Activated T-cell treated with anti-CD3 and anti-CD28 coated beads, Interleukin-2, amount 50 U/mL, for 24 hours (primary cell): ENCODE measurements around the gene CEMP1.
"Not testable (repeated sequence)": the region's sequence is repeated elsewhere in the genome, so short reads cannot be mapped to it uniquely, and the experiment has no call there.

Experiments
- DNase-seq: peaks from one replicate; pipeline ENCODE4 v3.0.0-alpha.2; 2020
- H3K27ac Mint-ChIP-seq: 2 replicates; pipeline ENCODE4 v1.8.0; 2020; ENCODE audit warnings: mild to moderate bottlenecking, mixed read lengths
- H3K27me3 Mint-ChIP-seq: 2 replicates; pipeline ENCODE4 v1.8.0; 2020; ENCODE audit warnings: mixed read lengths
- H3K36me3 Mint-ChIP-seq: 2 replicates; pipeline ENCODE4 v1.8.0; 2020; ENCODE audit warnings: low read depth, mixed read lengths
- H3K4me1 Mint-ChIP-seq: 2 replicates; pipeline ENCODE4 v1.8.0; 2020; ENCODE audit warnings: low read depth, mixed read lengths
- H3K4me3 Mint-ChIP-seq: 2 replicates; pipeline ENCODE4 v1.8.0; 2020; ENCODE audit warnings: mild to moderate bottlenecking, moderate library complexity, mixed read lengths
- H3K9me3 Mint-ChIP-seq: 2 replicates; pipeline ENCODE4 v1.8.0; 2020; ENCODE audit warnings: mixed read lengths

Gene CEMP1

DNA sequence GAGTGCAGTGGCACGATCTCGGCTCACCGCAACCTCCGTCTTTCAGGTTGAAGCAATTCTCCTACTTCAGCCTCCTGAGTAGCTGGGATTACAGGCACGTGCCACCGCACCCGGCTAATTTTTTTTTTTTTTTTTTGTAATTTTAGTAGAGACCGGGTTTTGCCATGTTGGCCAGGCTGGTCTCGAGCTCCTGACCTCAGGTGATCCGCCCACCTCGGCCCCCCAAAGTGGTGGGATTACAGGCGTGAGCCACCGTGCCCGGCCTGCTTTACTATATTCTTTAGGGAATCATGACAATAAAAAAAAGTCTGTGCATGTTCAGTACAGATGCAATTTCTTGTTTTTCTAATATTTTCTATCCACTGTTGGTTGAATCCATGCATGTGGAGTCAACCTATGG, 12.6 kb upstream of the CEMP1 start:
- not testable (repeated sequence) for H3K4me3 Mint-ChIP-seq, H3K27me3 Mint-ChIP-seq, H3K27ac Mint-ChIP-seq, DNase-seq, H3K9me3 Mint-ChIP-seq
- H3K4me1 Mint-ChIP-seq: peaks cover 43% of the 10 kb centered on the region
- peaks cover 39% of the 10 kb centered on the region for H3K36me3 Mint-ChIP-seq

- peaks cover 41% of the 10 kb centered on the region for H3K36me3 Mint-ChIP-seq
- not testable (repeated sequence) for DNase-seq, H3K27me3 Mint-ChIP-seq, H3K9me3 Mint-ChIP-seq
- peaks cover 49% of the 10 kb centered on the region for H3K4me1 Mint-ChIP-seq
- peak overlapping the region; percentile 79 for H3K27ac Mint-ChIP-seq
- H3K4me3 Mint-ChIP-seq: peak overlapping the region; percentile 11
Observed at GRCh38 chr16:2541409-2541808, 10.2 kb upstream of the CEMP1 start.

DNA sequence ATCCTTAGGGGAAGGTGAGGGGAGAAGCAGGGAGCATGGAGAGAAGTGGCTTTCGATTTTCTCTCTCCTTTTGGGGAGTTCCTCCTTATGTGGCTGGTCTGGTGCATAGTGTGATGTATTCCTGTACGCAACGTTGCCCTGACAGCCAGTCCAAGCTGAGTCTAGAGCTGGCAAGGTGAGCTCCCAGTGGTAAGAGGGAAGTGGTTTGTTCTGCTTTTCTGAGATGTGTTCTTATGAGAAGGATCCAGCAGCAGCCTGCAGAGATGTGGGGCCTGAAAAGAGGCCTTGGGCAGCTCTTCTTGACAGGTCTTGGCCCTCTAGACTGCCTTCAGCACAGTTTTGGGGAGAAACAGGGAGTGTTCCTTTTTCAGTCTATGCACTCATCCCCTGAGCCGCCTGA, 9.7 kb upstream of the CEMP1 start:
- Mint-ChIP-seq H3K27ac (peak overlapping the region; percentile 79), H3K4me3 (peak overlapping the region; percentile 11), H3K36me3 (peaks cover 41% of the 10 kb centered on the region), H3K4me1 (peaks cover 48% of the 10 kb centered on the region)
- H3K27me3 Mint-ChIP-seq, H3K9me3 Mint-ChIP-seq, DNase-seq: not testable (repeated sequence)

GRCh38 chr16:2539845-2540458, 8.7 kb upstream of the CEMP1 start:
- peaks cover 35% of the 10 kb centered on the region for H3K36me3 Mint-ChIP-seq
- not testable (repeated sequence) for H3K27me3 Mint-ChIP-seq, DNase-seq, H3K9me3 Mint-ChIP-seq
- H3K4me3 Mint-ChIP-seq: peak overlapping the region; percentile 82
- peak overlapping the region; percentile 79 for H3K27ac Mint-ChIP-seq
- peaks cover 45% of the 10 kb centered on the region for H3K4me1 Mint-ChIP-seq

- Mint-ChIP-seq H3K4me1 (peaks cover 45% of the 10 kb centered on the region), H3K27ac (peak overlapping the region; percentile 79), H3K4me3 (peak overlapping the region; percentile 82), H3K36me3 (peaks cover 31% of the 10 kb centered on the region)
- not testable (repeated sequence) for H3K9me3 Mint-ChIP-seq, H3K27me3 Mint-ChIP-seq, DNase-seq
Observed at GRCh38 chr16:2539192-2539844, 8.1 kb upstream of the CEMP1 start.

- no peaks in the 10 kb centered on the region for H3K9me3 Mint-ChIP-seq
- H3K27me3 Mint-ChIP-seq: no peaks in the 10 kb centered on the region
- H3K4me3 Mint-ChIP-seq: peak within 1 kb of the TSS; percentile 84
- peak; percentile 95 for DNase-seq
- H3K27ac Mint-ChIP-seq: peak within 1 kb of the TSS; percentile 95
- H3K4me1 Mint-ChIP-seq: peaks cover 50% of the 10 kb centered on the region
- H3K36me3 Mint-ChIP-seq: peaks cover 27% of the 10 kb centered on the region
Observed at GRCh38 chr16:2537451-2538379, 6.5 kb upstream of the CEMP1 start, which contains the start of gene PDPK1. Gene PDPK1, plus strand, starts transcription at chr16:2538021. Its CDS starts 92 bp downstream, at chr16:2538113.

DNA sequence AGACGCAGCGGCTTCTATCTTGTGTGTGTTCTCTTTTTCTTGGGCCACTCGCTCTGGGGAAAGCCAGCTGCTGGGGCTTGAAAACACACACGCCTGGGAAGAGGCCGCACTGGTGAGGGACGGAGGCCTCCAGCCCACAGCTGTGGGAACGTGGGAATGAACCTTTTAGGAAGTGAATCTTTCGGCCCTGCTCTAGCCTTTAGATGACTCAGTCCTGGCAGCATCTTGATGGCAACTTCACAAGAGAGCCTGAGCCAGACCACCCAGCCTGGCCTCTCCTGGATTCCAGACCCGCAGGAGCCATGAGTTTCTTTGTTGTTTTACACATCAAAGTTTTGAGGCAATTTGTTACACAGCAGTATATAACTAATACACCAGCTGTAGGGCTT, 4.4 kb upstream of the CEMP1 start:
- H3K4me1 Mint-ChIP-seq: peaks cover 49% of the 10 kb centered on the region
- DNase-seq: peak; percentile 19
- H3K27me3 Mint-ChIP-seq: no peaks in the 10 kb centered on the region
- no peaks in the 10 kb centered on the region for H3K9me3 Mint-ChIP-seq
- no peak overlapping the region for H3K4me3 Mint-ChIP-seq
- no peak overlapping the region for H3K27ac Mint-ChIP-seq
- peaks cover 19% of the 10 kb centered on the region for H3K36me3 Mint-ChIP-seq

- H3K4me3 Mint-ChIP-seq: not testable (repeated sequence)
- H3K4me1 Mint-ChIP-seq: peaks cover 38% of the 10 kb centered on the region
Observed at GRCh38 chr16:2534335-2534734, 3.1 kb upstream of the CEMP1 start.

GRCh38 chr16:2533912-2534311, 2.7 kb upstream of the CEMP1 start:
- Mint-ChIP-seq H3K27me3 (no peaks in the 10 kb centered on the region), H3K27ac (peak overlapping the region; percentile 22), H3K4me1 (peaks cover 34% of the 10 kb centered on the region), H3K36me3 (peaks cover 22% of the 10 kb centered on the region), H3K4me3 (peak overlapping the region; percentile 31), H3K9me3 (no peaks in the 10 kb centered on the region)
- DNase-seq: no peak

More at GRCh38 chr16:2534335-2534734, 3.1 kb upstream of the CEMP1 start:
- H3K27ac Mint-ChIP-seq: peak overlapping the region; percentile 22
- peaks cover 19% of the 10 kb centered on the region for H3K36me3 Mint-ChIP-seq
- DNase-seq, H3K9me3 Mint-ChIP-seq, H3K27me3 Mint-ChIP-seq: not testable (repeated sequence)

- Mint-ChIP-seq H3K4me1 (peaks cover 30% of the 10 kb centered on the region), H3K36me3 (peaks cover 24% of the 10 kb centered on the region), H3K4me3 (peak overlapping the region; percentile 80), H3K27ac (peak overlapping the region; percentile 94)
- H3K9me3 Mint-ChIP-seq, H3K27me3 Mint-ChIP-seq, DNase-seq: not testable (repeated sequence)
Observed at GRCh38 chr16:2533142-2533755, 2.0 kb upstream of the CEMP1 start.

- DNase-seq: peak; percentile 77
Observed at GRCh38 chr16:2532494-2533141, 1.4 kb upstream of the CEMP1 start.

DNA sequence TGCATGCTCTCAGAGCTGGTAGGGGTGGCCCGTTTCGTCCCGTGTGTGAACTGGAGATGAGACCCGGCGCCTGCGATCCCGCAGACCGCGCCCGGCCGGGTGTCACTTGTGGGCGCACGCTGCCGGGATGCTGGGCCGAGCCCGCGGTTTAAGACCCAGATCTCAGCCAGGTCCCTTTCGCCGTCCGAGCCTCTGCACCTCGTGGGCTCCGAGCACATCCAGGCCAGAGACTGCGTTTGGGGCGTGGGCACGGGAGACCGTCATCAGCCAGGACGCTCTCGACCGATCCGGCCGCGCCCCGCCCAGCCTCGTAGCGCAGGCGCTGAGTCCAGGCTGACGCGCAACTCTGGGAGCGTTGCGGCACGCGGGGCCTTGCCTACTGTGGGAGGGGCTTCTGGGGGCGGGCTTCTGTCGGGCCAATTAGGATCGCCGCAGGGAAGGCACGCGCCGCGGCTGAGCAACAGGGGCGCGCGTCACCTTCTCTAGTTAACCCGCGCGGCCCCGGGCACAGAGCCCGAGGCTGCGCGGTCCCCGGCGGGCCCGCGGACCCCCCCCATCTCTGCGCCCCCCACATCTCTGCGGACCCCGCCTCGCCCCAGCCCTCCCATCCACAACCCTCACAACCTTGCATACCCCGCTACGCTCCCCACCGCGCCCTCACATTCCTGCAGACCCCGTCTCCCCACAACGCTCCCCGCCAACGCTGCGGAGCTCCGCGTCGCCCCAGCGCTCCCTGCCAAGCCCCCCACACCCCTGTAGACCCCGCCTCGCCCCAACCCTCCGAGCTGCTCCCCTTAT, 687 bp upstream of the CEMP1 start:
- Mint-ChIP-seq H3K9me3 (no peaks in the 10 kb centered on the region), H3K27me3 (no peaks in the 10 kb centered on the region), H3K4me1 (peaks cover 26% of the 10 kb centered on the region), H3K4me3 (peak overlapping the region; percentile 80), H3K36me3 (peaks cover 30% of the 10 kb centered on the region), H3K27ac (peak overlapping the region; percentile 94)
- DNase-seq: peak; percentile 97

More at GRCh38 chr16:2532494-2533141, 1.4 kb upstream of the CEMP1 start:
- peaks cover 25% of the 10 kb centered on the region for H3K36me3 Mint-ChIP-seq
- peak overlapping the region; percentile 80 for H3K4me3 Mint-ChIP-seq
- peaks cover 30% of the 10 kb centered on the region for H3K4me1 Mint-ChIP-seq
- H3K27me3 Mint-ChIP-seq: no peaks in the 10 kb centered on the region
- H3K27ac Mint-ChIP-seq: peak overlapping the region; percentile 94
- no peaks in the 10 kb centered on the region for H3K9me3 Mint-ChIP-seq

GRCh38 chr16:2530629-2531318, 434 bp downstream of the CEMP1 start:
- Mint-ChIP-seq H3K27me3 (no peaks in the 10 kb centered on the region), H3K36me3 (peaks cover 40% of the 10 kb centered on the region), H3K4me3 (peak overlapping the region; percentile 80), H3K4me1 (peaks cover 23% of the 10 kb centered on the region), H3K27ac (peak overlapping the region; percentile 91), H3K9me3 (no peaks in the 10 kb centered on the region)
- peak; percentile 42 for DNase-seq
